Measurements from ENCODE around the gene EFNA5. TPM values are rescaled to one million over a fixed set of nuclear protein-coding genes. Genes with fewer than 3 reads are reported as not detected.
"Not testable (repeated sequence)": the region's sequence is repeated elsewhere in the genome, so short reads cannot be mapped to it uniquely, and the experiment has no call there.

Gene EFNA5
- total RNA-seq, 2 donors from 2014 or later: not detected

DNA sequence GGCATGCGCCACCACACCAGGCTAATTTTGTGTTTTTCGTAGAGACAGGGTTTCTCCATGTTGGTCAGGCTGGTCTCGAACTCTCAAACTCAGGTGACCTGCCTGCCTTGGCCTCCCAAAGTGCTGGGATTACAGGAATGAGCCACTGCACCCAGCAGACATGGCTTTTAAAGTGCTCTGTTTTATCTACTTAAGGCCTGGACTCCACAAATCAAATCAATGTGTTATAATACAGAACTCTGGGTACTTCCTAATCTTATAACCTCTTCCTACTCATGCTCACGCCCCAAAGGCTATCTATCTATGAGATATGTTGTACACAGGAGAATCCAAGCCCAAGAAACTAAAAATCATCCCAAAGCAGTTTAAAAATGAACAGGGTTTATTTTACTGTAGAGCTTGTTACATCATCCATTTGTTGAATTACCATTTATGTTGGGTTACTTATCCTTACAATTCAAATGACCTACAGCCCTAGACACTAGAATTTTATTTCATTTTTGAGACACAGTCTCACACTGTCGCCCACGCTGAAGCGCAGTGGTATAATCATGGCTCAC, 155.1 kb downstream of the EFNA5 start:
- no peaks in the 10 kb centered on the region for H3K9me3 Mint-ChIP-seq
- H3K27ac Mint-ChIP-seq: no peak overlapping the region
- no peaks in the 10 kb centered on the region for H3K36me3 Mint-ChIP-seq
- DNase-seq (ENCODE audit: low spot score in 2 of 2): no peak
- no peak for ATAC-seq

DNA sequence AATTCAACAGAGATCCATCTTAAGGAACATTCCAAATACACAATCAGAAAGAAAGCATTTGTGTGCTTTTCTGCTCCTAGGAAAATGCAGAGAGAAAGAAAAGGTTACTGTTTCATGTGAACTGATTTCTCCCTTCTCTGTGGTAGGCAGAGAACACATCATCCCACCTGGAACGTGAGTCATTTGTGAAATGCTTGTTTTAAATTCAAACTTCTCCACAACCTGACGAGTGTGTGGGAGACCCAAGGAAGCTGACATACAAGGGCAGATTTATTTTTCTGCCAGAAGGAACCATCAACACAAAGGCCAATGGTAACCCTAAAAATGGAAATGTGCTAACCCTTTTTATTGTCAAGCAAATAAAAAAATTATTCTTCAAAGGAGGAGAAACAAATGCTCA, 156.4 kb downstream of the EFNA5 start:
- H3K36me3 Mint-ChIP-seq: no peaks in the 10 kb centered on the region
- DNase-seq (ENCODE audit: low spot score in 2 of 2) (no peak), ATAC-seq (no peak)
- H3K27ac Mint-ChIP-seq: no peak overlapping the region
- H3K9me3 Mint-ChIP-seq: no peaks in the 10 kb centered on the region

DNA sequence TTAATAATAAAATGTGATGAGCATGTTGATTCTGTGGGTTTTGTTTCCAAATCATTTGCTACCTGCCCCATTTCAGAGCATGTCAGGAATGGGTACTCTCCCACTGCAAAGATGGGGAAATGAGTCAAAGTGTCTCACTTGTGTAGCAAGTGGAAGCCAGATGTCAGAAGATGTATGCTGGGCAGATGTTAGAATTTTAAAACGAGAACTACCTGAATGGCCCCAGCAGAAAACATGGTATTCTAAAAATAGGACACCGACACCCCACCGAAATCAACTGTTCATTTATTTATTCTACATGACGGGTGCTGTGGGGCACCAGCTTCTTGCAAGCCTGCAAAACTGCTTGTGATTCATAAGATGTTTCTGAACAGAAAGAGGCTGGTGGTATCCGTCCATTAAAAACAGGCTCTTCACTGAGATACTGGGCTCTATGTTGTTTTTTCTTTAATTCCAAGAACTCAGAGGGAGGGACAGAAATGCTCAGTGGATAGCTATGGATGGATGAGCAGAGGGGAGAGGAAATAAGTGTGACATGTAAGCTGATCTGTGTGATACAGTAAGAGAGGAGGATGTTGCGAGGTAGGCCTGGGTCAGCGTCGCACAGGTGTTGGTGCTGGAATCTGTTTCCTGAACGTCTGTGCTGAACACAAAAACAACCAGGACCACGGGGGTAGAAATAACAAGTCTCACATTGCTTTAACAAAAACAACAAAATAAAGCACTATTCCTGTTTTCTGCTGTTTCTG, 157.2 kb downstream of the EFNA5 start:
- H3K27ac Mint-ChIP-seq: peak overlapping the region in 1 of 2 donors; percentile 25
- no peak for DNase-seq (ENCODE audit: low spot score in 2 of 2)
- no peak for ATAC-seq
- no peaks in the 10 kb centered on the region for H3K9me3 Mint-ChIP-seq
- no peaks in the 10 kb centered on the region for H3K36me3 Mint-ChIP-seq

DNA sequence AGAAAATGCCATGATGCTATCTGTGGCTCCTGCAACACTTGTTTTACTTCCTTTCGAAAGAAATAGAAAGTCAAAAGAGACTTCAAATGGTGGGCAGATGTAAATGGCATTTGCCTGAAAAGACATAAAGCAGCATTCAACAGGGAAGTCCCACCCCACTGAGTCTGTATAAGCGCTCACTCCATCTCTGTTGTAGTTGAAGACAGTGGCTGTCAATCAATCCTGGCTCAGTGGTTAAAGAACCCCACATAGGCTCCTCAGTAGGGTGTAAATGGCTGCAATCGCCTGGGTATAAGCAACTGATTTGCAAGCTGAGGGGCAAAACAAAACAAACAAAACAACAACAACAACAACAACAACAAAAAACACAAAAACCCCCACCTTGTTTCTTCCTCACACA, 158.7 kb downstream of the EFNA5 start:
- Mint-ChIP-seq H3K9me3 (no peaks in the 10 kb centered on the region), H3K27ac (no peak overlapping the region), H3K36me3 (no peaks in the 10 kb centered on the region)
- ATAC-seq: no peak
- no peak for DNase-seq (ENCODE audit: low spot score in 2 of 2)

DNA sequence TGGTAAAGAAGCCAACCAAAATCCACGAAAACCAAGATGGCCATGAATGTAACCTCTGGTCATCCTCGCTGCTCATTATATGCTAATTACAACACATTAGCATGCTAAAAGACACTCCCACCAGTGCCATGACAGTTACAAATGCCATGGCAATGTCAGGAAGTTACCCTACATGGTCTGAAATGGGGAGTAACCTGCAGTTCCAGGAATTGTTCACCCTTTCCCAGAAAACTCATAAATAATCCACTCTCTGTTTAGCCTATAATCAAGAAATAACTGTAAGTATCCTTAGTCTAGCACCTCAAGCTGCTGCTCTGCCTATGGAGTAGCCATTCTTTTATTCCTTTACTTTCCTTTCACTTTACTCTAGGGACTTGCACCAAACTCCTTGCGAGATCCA, 160.6 kb downstream of the EFNA5 start:
- no peak for ATAC-seq
- no peak for DNase-seq (ENCODE audit: low spot score in 2 of 2)
- H3K9me3 Mint-ChIP-seq: no peaks in the 10 kb centered on the region

DNA sequence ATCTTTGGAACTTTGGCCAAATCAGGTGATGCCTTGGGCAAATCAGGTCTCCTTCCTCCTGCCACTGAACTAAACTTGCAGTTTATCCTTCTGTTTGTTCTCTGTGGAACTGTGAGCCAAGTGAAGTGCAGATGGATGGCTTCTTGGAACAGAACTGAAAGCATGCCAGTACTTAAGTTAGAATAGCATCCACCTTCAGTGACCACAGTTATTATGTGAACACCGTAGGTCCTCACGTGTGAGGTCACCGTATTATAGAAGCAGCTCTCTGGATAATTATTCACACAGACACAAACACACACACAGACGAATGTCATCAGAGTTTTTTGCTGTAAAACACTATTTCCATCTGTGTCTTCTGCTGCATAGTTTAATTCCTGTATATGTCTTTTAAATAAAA, 162.6 kb downstream of the EFNA5 start:
- Mint-ChIP-seq H3K36me3 (no peaks in the 10 kb centered on the region), H3K27ac (no peak overlapping the region), H3K9me3 (no peaks in the 10 kb centered on the region)
- ATAC-seq (no peak), DNase-seq (ENCODE audit: low spot score in 2 of 2) (no peak)

More for the DNA sequence above, 160.6 kb downstream of the EFNA5 start:
- Mint-ChIP-seq H3K27ac (no peak overlapping the region), H3K36me3 (no peaks in the 10 kb centered on the region)

DNA sequence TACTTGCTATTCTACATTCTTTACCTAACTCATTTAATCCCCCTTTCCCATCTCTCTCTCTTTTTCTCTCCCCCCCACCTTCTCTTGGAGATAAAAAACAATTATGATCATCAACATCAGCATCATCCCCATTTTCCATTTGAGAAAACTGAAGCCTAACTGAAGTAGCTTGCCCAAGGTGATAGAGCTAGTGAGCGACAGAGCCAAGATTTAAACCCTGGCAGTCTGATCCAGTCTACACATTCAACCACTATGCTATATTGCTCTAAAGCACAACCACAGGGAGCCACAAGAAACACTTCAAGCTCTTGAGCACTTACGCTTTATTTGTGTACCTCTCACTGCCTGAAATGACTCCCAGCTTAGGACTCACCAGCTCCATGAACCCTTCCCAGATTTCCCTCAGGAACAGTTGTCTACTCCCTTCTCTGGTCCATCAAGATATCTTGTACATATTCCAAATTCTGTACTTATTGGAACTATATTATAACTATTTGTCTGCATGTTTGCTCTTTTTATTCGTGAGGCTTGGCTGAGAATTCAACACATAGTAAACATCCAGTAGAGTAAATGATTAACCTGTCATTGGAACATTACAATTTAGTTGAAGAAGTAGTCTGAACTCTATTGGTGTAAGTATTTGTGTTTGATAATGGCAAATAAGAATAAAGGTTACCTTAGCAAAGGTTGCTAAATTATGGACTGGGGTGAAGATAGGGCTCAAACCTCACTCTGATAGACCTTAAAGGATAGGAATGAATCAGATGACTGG, 164.8 kb downstream of the EFNA5 start:
- H3K9me3 Mint-ChIP-seq: no peaks in the 10 kb centered on the region
- no peaks in the 10 kb centered on the region for H3K36me3 Mint-ChIP-seq
- DNase-seq (ENCODE audit: low spot score in 2 of 2): no peak
- H3K27ac Mint-ChIP-seq: no peak overlapping the region
- no peak for ATAC-seq

DNA sequence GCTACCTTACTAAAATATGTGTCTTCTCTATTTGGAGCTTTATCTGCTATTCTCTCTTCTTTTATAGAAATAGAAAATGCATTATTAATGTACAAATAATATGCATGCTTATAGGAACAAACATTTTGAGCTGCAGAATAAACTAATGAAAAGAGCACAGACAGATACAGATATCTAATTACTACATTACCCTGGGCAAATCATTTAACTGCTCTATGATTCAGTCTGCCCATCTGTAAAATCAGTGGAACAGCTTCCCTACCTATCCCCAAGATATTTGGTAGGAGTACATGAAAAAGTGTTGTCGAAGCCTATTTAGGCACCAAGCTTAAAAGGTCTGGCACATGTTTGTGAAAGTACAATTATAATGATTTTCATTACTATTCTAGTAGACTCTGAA, 166.3 kb downstream of the EFNA5 start:
- Mint-ChIP-seq H3K27ac (no peak overlapping the region), H3K9me3 (no peaks in the 10 kb centered on the region), H3K36me3 (no peaks in the 10 kb centered on the region)
- ATAC-seq: no peak
- DNase-seq (ENCODE audit: low spot score in 2 of 2): no peak

DNA sequence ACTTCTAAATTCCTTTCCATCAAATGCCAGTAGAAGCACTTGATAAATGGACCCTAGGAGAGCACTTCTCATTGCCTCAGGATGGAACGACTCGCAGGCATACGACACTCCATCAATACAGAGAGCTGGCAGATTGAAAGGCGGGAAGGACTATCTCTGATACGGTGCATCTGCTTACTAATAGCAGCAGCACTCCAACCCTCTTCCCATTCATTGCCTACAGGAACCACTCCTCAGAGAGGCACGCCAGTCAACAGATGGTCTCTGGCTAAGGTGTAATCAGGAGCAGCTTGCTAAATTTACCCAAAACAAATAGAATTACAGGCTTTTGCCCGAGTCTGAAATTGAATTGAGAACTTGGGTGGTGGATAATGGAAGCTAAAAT, 168.1 kb downstream of the EFNA5 start:
- no peak for DNase-seq (ENCODE audit: low spot score in 2 of 2)
- ATAC-seq: no peak
- H3K9me3 Mint-ChIP-seq: no peaks in the 10 kb centered on the region
- H3K36me3 Mint-ChIP-seq: no peaks in the 10 kb centered on the region
- no peak overlapping the region for H3K27ac Mint-ChIP-seq

DNA sequence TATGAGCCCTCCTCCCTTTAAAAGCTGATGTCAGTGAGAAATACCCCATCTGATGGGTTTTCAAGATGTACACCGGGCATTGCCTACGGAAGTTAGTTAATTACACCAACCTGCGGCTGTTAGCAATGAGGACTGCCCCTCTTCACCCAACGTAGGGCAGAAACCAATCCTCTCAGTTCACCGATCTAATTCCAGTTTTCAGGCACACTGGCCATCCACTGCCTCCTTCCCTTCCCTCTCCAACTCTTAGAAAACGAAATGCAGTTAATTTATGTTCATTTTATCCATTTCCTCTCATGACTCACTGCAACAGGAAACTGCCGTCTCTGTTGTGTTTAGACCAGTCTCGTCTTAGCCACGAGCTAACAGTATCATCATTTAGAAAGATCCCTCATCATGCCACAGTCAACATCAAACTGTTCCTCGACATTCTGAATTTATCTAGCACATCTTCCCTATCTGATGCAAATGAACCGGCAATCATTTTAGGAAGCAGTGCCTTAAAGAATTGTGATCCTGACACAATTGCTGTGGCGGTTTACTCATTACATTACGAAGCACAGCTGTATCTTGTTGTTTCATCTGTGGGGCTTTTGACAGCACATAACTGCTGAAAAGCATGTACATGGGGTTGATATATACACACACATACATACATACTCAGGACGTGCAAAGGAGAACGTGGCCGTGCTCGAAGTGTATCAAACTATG, 168.6 kb downstream of the EFNA5 start:
- H3K27ac Mint-ChIP-seq: no peak overlapping the region
- H3K36me3 Mint-ChIP-seq: no peaks in the 10 kb centered on the region
- ATAC-seq: peak; percentile 47 to 88
- DNase-seq (ENCODE audit: low spot score in 2 of 2): no peak
- no peaks in the 10 kb centered on the region for H3K9me3 Mint-ChIP-seq

DNA sequence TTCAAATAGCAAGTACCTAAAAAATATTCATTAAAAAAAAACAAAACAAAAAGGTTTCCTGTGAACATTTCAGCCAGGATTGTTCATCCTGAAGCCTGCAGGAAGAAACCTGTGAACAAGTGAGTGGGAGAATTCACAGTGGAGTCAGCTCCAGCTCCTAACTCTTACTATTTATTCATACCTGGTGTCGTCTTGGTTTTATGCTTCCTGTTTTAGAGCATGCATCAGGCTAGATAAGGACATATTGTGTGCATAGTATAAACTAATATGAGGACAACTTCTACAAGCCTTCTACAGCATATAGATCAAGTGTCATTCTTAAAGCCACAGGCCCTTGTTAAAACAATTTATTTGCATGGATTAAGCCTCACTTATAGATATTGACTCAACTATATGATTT, 169.9 kb downstream of the EFNA5 start:
- Mint-ChIP-seq H3K9me3 (no peaks in the 10 kb centered on the region), H3K27ac (no peak overlapping the region), H3K36me3 (no peaks in the 10 kb centered on the region)
- no peak for DNase-seq (ENCODE audit: low spot score in 2 of 2)
- no peak for ATAC-seq

DNA sequence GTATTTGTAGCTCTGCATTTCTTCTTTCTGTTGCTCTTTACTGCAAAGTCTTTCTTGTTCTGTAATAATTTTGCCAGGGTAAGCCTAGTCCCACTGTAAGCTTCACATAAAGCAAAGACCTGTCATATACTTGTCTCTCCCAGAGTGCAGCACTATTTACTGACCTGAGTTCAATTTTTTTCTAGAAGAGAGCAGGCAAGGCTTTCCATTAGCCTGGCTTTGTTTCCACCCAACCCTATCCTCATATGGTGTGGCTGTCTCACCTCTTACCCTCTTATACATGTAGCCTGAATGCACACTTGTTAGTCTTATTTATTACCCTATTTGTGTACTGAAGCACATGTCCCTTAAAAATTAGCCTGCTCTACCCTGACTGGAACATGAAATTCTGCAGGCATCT, 170.4 kb downstream of the EFNA5 start:
- no peak overlapping the region for H3K27ac Mint-ChIP-seq
- H3K9me3 Mint-ChIP-seq: no peaks in the 10 kb centered on the region
- DNase-seq (ENCODE audit: low spot score in 2 of 2) (no peak), ATAC-seq (no peak)
- no peaks in the 10 kb centered on the region for H3K36me3 Mint-ChIP-seq

DNA sequence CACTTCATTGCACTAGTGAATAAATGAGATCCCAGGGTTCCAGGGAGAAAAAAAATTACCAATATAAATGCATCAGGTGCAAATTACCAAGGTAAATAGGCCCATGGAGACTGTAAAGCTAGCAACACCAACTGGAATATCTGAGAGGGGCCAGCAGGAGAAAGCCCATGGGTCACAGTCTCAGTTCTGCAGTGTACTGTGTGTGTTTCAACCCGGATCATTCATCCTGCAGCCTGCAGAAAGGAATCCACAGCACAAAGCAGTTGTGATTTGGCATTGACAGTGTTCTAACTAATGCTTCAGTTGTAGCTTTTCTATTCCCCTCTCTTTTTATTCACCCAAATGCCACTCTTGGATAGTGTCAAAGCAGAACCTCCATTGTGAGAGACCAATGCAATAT, 171.0 kb downstream of the EFNA5 start:
- no peaks in the 10 kb centered on the region for H3K9me3 Mint-ChIP-seq
- ATAC-seq (no peak), DNase-seq (ENCODE audit: low spot score in 2 of 2) (no peak)
- no peak overlapping the region for H3K27ac Mint-ChIP-seq
- H3K36me3 Mint-ChIP-seq: no peaks in the 10 kb centered on the region

DNA sequence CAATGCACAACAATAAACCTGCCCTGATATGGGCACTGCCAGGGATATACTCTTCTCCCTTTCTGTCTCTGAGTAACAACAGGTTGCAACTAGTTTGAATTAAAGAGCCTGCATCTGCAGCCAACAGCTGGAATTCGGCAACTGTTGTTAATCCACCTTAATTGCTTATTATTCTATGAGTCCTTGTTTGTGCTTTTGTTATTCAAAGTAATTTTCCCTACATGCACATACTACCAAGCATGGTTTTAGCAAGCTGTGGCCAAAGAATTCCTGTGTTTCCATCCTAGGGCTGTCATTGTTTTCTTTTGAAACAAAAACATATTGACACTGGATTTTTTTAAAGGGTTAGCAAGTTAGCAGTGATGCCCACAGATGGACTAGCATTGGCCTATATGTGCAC, 171.5 kb downstream of the EFNA5 start:
- no peak overlapping the region for H3K27ac Mint-ChIP-seq
- no peaks in the 10 kb centered on the region for H3K36me3 Mint-ChIP-seq
- ATAC-seq (no peak), DNase-seq (ENCODE audit: low spot score in 2 of 2) (no peak)
- no peaks in the 10 kb centered on the region for H3K9me3 Mint-ChIP-seq

DNA sequence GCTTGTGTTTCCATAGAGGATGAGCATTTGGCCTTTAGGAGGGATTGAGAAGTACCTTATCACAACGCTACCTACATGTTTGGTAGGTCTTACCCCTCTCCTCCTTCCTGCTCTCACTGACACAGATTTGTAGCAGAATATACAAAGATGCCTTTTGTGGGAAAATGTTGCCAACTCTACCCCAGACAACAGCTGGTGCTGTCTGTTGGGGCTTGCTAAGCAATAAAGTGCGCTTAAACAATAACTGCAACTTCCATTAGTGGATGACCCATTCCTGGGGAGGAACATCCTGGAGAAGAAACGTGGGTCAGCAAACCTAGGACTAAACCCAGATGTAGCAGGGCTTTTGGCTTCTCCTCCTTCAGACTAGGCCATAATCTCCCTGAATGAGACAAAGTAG, 174.3 kb downstream of the EFNA5 start:
- no peak overlapping the region for H3K27ac Mint-ChIP-seq
- ATAC-seq (no peak), DNase-seq (ENCODE audit: low spot score in 2 of 2) (no peak)
- H3K9me3 Mint-ChIP-seq: no peaks in the 10 kb centered on the region
- no peaks in the 10 kb centered on the region for H3K36me3 Mint-ChIP-seq

DNA sequence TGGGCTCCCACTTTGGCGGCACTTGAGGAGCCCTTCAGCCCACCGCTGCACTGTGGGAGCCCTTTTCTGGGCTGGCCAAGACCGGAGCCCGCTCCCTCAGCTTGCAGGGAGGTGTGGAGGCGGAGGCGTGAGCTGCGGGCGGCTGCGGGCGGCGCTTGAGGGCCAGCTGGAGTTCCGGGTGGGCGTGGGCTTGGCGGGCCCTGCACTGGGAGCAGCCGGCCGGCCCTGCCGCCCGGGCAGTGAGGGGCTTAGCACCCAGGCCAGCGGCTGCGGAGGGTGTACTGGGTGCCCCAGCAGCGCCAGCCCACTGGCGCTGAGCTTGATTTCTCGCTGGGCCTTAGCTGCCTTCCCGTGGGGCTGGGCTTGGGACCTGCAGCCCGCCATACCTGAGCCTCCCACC, 176.6 kb downstream of the EFNA5 start:
- H3K36me3 Mint-ChIP-seq; DNase-seq (ENCODE audit: low spot score in 2 of 2); ATAC-seq; H3K9me3 Mint-ChIP-seq; H3K27ac Mint-ChIP-seq: not testable (repeated sequence)

DNA sequence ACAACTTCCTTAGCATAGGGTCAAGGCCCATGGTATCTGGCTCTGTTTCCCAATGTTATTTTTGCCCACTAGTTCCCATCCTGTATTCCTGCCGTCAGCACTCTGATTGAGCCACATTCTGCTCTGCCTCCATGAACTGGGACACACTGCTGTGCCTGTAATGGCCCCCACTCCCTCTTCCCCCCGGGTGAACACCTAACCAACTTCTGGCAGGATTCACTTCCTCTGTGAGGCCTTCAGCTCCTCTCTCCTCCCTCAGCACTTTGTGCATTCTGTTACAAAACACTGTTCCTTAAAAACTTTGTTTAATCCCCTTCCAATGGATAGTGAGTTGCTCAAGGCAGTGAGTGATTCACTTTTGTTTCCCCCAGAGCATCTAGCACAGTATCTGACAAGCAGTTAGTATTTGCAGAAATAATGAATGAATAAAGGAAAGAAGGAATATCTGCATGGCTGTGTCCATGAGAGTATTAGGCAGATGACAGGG, 183.6 kb downstream of the EFNA5 start:
- ATAC-seq (no peak), DNase-seq (ENCODE audit: low spot score in 2 of 2) (no peak)
- Mint-ChIP-seq H3K36me3 (peaks cover 17 to 21% of the 10 kb centered on the region in 2 donors), H3K9me3 (peaks cover 12 to 23% of the 10 kb centered on the region in 2 donors), H3K27ac (no peak overlapping the region)
